Measurements from ENCODE around the gene MCCC2. TPM values are rescaled to one million over a fixed set of nuclear protein-coding genes. Genes with fewer than 3 reads are reported as not detected.
"Not testable (repeated sequence)": the region's sequence is repeated elsewhere in the genome, so short reads cannot be mapped to it uniquely, and the experiment has no call there.

The MCCC2 gene
- total RNA-seq, 2 experiments from 2014 or later = 45.7 to 59.0 TPM

GRCh38 chr5:71582945-71583584 is 4.1 kb upstream of the MCCC2 start:
- H3K27me3 Mint-ChIP-seq = no peaks in the 10 kb centered on the region
- no peak overlapping the region for H3K27ac Mint-ChIP-seq
- ATAC-seq (no peak), DNase-seq (no peak)
- H3K4me3 Mint-ChIP-seq = no peak overlapping the region
- no peaks in the 10 kb centered on the region for H3K9me3 Mint-ChIP-seq (ENCODE audit: low read depth)
- H3K36me3 Mint-ChIP-seq = peaks cover 11% of the 10 kb centered on the region
- H3K4me1 Mint-ChIP-seq = peaks cover 3% of the 10 kb centered on the region
- CTCF ChIA-PET = interaction anchor here (0.6 to 1.0 kb wide), 2 partner anchors 18 to 1260 kb away, joined by 3 read pairs; no protein-coding TSS in a partner anchor

GRCh38 chr5:71586052-71586940 is 844 bp upstream of the MCCC2 start:
- H3K36me3 Mint-ChIP-seq = peaks cover 7% of the 10 kb centered on the region
- ATAC-seq (peak; percentile 9), DNase-seq (peak; percentile 49)
- CTCF ChIA-PET = interaction anchor here (0.6 to 7.3 kb wide), 2 partner anchors 15 to 1283 kb away, joined by 6 to 76 read pairs; no protein-coding TSS in a partner anchor
- no peaks in the 10 kb centered on the region for H3K27me3 Mint-ChIP-seq
- peak overlapping the region; percentile 96 for H3K27ac Mint-ChIP-seq
- no peaks in the 10 kb centered on the region for H3K9me3 Mint-ChIP-seq (ENCODE audit: low read depth)
- peaks cover 31% of the 10 kb centered on the region for H3K4me1 Mint-ChIP-seq
- peak overlapping the region; percentile 80 for H3K4me3 Mint-ChIP-seq

GRCh38 chr5:71587766-71588532 is 809 bp downstream of the MCCC2 start:
- DNase-seq = peak; percentile 43
- no peaks in the 10 kb centered on the region for H3K27me3 Mint-ChIP-seq
- peaks cover 31% of the 10 kb centered on the region for H3K4me1 Mint-ChIP-seq
- no peak for ATAC-seq
- CTCF ChIA-PET = interaction anchor here (0.8 to 7.3 kb wide), 4 partner anchors 10 to 118 kb away, joined by 3 to 76 read pairs (median 3); no protein-coding TSS in a partner anchor
- H3K9me3 Mint-ChIP-seq (ENCODE audit: low read depth) = no peaks in the 10 kb centered on the region
- peaks cover 10% of the 10 kb centered on the region for H3K36me3 Mint-ChIP-seq
- H3K4me3 Mint-ChIP-seq = peak overlapping the region; percentile 80
- peak overlapping the region; percentile 96 for H3K27ac Mint-ChIP-seq

GRCh38 chr5:71588533-71588885 is 1.4 kb downstream of the MCCC2 start:
- CTCF ChIA-PET = interaction anchor here (1.1 to 7.3 kb wide), 2 partner anchors 9 to 13 kb away, joined by 3 to 76 read pairs; no protein-coding TSS in a partner anchor
- DNase-seq = no peak
- H3K27me3 Mint-ChIP-seq = no peaks in the 10 kb centered on the region
- peaks cover 31% of the 10 kb centered on the region for H3K4me1 Mint-ChIP-seq
- no peak for ATAC-seq
- peak overlapping the region; percentile 54 for H3K27ac Mint-ChIP-seq
- peak overlapping the region; percentile 80 for H3K4me3 Mint-ChIP-seq
- H3K36me3 Mint-ChIP-seq = peaks cover 10% of the 10 kb centered on the region
- H3K9me3 Mint-ChIP-seq (ENCODE audit: low read depth) = no peaks in the 10 kb centered on the region

- no peaks in the 10 kb centered on the region for H3K27me3 Mint-ChIP-seq
- H3K4me1 Mint-ChIP-seq = peaks cover 31% of the 10 kb centered on the region
- H3K36me3 Mint-ChIP-seq = peaks cover 12% of the 10 kb centered on the region
- peak overlapping the region; percentile 48 for H3K27ac Mint-ChIP-seq
- CTCF ChIA-PET = interaction anchor here (7.3 kb wide), 1 partner anchor 12 kb away, joined by 76 read pairs; no protein-coding TSS in a partner anchor
- no peaks in the 10 kb centered on the region for H3K9me3 Mint-ChIP-seq (ENCODE audit: low read depth)
- ATAC-seq (no peak), DNase-seq (peak; percentile 46)
- H3K4me3 Mint-ChIP-seq = peak overlapping the region; percentile 27
These were observed 2.8 kb downstream of the MCCC2 start for GRCh38 chr5:71589903-71590302.

- Mint-ChIP-seq H3K4me1 (peaks cover 32% of the 10 kb centered on the region), H3K36me3 (peaks cover 17% of the 10 kb centered on the region), H3K27me3 (no peaks in the 10 kb centered on the region), H3K9me3 (ENCODE audit: low read depth) (no peaks in the 10 kb centered on the region), H3K4me3 (no peak overlapping the region), H3K27ac (peak overlapping the region; percentile 21)
- CTCF ChIA-PET = interaction anchor here (7.3 kb wide), 1 partner anchor 10 kb away, joined by 76 read pairs; no protein-coding TSS in a partner anchor
- no peak for ATAC-seq
- no peak for DNase-seq
These were observed 4.0 kb downstream of the MCCC2 start for GRCh38 chr5:71591100-71591499.

GRCh38 chr5:71596169-71596568 is 9.0 kb downstream of the MCCC2 start:
- peaks cover 23% of the 10 kb centered on the region for H3K4me1 Mint-ChIP-seq
- H3K27me3 Mint-ChIP-seq = no peaks in the 10 kb centered on the region

GRCh38 chr5:71597001-71597400 is 9.9 kb downstream of the MCCC2 start:
- Mint-ChIP-seq H3K36me3 (peaks cover 39% of the 10 kb centered on the region), H3K27ac (peak overlapping the region; percentile 52), H3K4me3 (no peak overlapping the region), H3K9me3 (ENCODE audit: low read depth) (no peaks in the 10 kb centered on the region), H3K27me3 (no peaks in the 10 kb centered on the region), H3K4me1 (peaks cover 30% of the 10 kb centered on the region)
- no peak for ATAC-seq
- CTCF ChIA-PET = no interaction called here
- no peak for DNase-seq

More at GRCh38 chr5:71596169-71596568, 9.0 kb downstream of the MCCC2 start:
- H3K36me3 Mint-ChIP-seq = peaks cover 37% of the 10 kb centered on the region
- ATAC-seq (no peak), DNase-seq (no peak)
- CTCF ChIA-PET = no interaction called here
- no peaks in the 10 kb centered on the region for H3K9me3 Mint-ChIP-seq (ENCODE audit: low read depth)
- H3K4me3 Mint-ChIP-seq = no peak overlapping the region
- H3K27ac Mint-ChIP-seq = no peak overlapping the region

GRCh38 chr5:71600783-71601182 is 13.6 kb downstream of the MCCC2 start:
- H3K4me3 Mint-ChIP-seq = peak overlapping the region; percentile 42
- H3K27ac Mint-ChIP-seq = peak overlapping the region; percentile 99
- no peaks in the 10 kb centered on the region for H3K27me3 Mint-ChIP-seq
- ATAC-seq = no peak
- DNase-seq = no peak
- H3K4me1 Mint-ChIP-seq = peaks cover 44% of the 10 kb centered on the region
- CTCF ChIA-PET = interaction anchor here (0.7 to 3.5 kb wide), 15 partner anchors 11 to 145 kb away, joined by 3 to 76 read pairs (median 4); partner anchors contain the start of genes BDP1 and MCCC2
- no peaks in the 10 kb centered on the region for H3K9me3 Mint-ChIP-seq (ENCODE audit: low read depth)
- H3K36me3 Mint-ChIP-seq = peaks cover 49% of the 10 kb centered on the region

- Mint-ChIP-seq H3K9me3 (ENCODE audit: low read depth) (no peaks in the 10 kb centered on the region), H3K27ac (peak overlapping the region; percentile 99), H3K4me3 (peak overlapping the region; percentile 42), H3K36me3 (peaks cover 46% of the 10 kb centered on the region), H3K27me3 (no peaks in the 10 kb centered on the region), H3K4me1 (peaks cover 42% of the 10 kb centered on the region)
- CTCF ChIA-PET = interaction anchor here (0.6 to 3.5 kb wide), 17 partner anchors 10 to 146 kb away, joined by 3 to 76 read pairs (median 4); partner anchors contain the start of genes BDP1 and MCCC2
- ATAC-seq (peak; percentile 92), DNase-seq (peak; percentile 93)
These were observed 14.3 kb downstream of the MCCC2 start for GRCh38 chr5:71601222-71602026.

GRCh38 chr5:71609916-71610315 is 22.8 kb downstream of the MCCC2 start:
- H3K27ac Mint-ChIP-seq; H3K4me3 Mint-ChIP-seq; CTCF ChIA-PET; H3K4me1 Mint-ChIP-seq; H3K9me3 Mint-ChIP-seq (ENCODE audit: low read depth); ATAC-seq; H3K27me3 Mint-ChIP-seq; DNase-seq: not testable (repeated sequence)
- H3K36me3 Mint-ChIP-seq = peaks cover 29% of the 10 kb centered on the region

- ATAC-seq (no peak), DNase-seq (no peak)
- H3K4me3 Mint-ChIP-seq = no peak overlapping the region
- H3K4me1 Mint-ChIP-seq = peaks cover 2% of the 10 kb centered on the region
- H3K27me3 Mint-ChIP-seq = no peaks in the 10 kb centered on the region
- H3K9me3 Mint-ChIP-seq (ENCODE audit: low read depth) = no peaks in the 10 kb centered on the region
- CTCF ChIA-PET = no interaction called here
- no peak overlapping the region for H3K27ac Mint-ChIP-seq
- peaks cover 51% of the 10 kb centered on the region for H3K36me3 Mint-ChIP-seq
These were observed 28.7 kb downstream of the MCCC2 start for GRCh38 chr5:71615809-71616208.
